GM12864 (cell line): ENCODE results near the gene PTOV1.

ENCODE experiments used
- DNase-seq: peaks from one replicate; pipeline ENCODE4 v3.0.0-alpha.2; 2011; ENCODE audit warnings: low read depth
- H3K4me3 ChIP-seq: 2 replicates; pipeline ENCODE4 v1.5.1; 2011; ENCODE audit warnings: mild to moderate bottlenecking, low read depth, low read length, control low read depth
- TF ChIP-seq, protein P1 (sequence below): IDR thresholded peaks from 2 replicates; pipeline ENCODE4 v1.5.1; 2011; ENCODE audit warnings: low read depth, mild to moderate bottlenecking, moderate library complexity, low read length, control low read depth, inconsistent platforms; ENCODE audit errors: missing control alignments

The PTOV1 gene

GRCh38 chr19:49844138-49845095, 6.5 kb upstream of the PTOV1 start:
- no peak overlapping the region for H3K4me3 ChIP-seq
- TF ChIP-seq, protein P1, sequence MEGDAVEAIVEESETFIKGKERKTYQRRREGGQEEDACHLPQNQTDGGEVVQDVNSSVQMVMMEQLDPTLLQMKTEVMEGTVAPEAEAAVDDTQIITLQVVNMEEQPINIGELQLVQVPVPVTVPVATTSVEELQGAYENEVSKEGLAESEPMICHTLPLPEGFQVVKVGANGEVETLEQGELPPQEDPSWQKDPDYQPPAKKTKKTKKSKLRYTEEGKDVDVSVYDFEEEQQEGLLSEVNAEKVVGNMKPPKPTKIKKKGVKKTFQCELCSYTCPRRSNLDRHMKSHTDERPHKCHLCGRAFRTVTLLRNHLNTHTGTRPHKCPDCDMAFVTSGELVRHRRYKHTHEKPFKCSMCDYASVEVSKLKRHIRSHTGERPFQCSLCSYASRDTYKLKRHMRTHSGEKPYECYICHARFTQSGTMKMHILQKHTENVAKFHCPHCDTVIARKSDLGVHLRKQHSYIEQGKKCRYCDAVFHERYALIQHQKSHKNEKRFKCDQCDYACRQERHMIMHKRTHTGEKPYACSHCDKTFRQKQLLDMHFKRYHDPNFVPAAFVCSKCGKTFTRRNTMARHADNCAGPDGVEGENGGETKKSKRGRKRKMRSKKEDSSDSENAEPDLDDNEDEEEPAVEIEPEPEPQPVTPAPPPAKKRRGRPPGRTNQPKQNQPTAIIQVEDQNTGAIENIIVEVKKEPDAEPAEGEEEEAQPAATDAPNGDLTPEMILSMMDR, result no peak
- DNase-seq, result no peak

- TF ChIP-seq, protein P1, result no peak
- H3K4me3 ChIP-seq, result no peak overlapping the region
- no peak for DNase-seq
These were observed 5.5 kb upstream of the PTOV1 start for GRCh38 chr19:49845414-49845813.

- H3K4me3 ChIP-seq, result no peak overlapping the region
- TF ChIP-seq, protein P1, result no peak
These were observed 4.6 kb upstream of the PTOV1 start for GRCh38 chr19:49846408-49846807.

GRCh38 chr19:49847731-49848696, 2.9 kb upstream of the PTOV1 start:
- H3K4me3 ChIP-seq, result no peak overlapping the region
- TF ChIP-seq, protein P1, result no peak
- DNase-seq, result no peak

More at GRCh38 chr19:49846408-49846807, 4.6 kb upstream of the PTOV1 start:
- DNase-seq, result no peak

DNA sequence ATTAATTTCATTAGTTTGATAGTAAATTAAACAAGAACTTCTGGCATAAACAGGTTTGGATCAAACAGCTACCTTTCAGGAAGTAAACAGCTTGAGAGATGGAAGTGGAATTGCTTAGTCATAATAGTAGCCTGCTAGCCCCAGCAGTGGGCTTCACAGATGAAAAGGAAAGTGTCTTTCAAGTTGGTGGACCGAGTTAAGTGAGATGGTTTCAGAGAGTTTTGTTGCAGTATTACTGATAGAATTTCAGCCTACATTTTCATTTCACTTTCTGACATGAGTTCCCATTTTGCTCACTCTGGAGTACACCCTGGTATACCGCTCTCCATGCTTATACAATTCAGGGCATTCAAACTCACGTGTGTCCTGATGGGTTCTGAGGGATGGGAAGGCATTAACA, 2.0 kb upstream of the PTOV1 start:
- no peak overlapping the region for H3K4me3 ChIP-seq
- TF ChIP-seq, protein P1, result no peak
- no peak for DNase-seq

DNA sequence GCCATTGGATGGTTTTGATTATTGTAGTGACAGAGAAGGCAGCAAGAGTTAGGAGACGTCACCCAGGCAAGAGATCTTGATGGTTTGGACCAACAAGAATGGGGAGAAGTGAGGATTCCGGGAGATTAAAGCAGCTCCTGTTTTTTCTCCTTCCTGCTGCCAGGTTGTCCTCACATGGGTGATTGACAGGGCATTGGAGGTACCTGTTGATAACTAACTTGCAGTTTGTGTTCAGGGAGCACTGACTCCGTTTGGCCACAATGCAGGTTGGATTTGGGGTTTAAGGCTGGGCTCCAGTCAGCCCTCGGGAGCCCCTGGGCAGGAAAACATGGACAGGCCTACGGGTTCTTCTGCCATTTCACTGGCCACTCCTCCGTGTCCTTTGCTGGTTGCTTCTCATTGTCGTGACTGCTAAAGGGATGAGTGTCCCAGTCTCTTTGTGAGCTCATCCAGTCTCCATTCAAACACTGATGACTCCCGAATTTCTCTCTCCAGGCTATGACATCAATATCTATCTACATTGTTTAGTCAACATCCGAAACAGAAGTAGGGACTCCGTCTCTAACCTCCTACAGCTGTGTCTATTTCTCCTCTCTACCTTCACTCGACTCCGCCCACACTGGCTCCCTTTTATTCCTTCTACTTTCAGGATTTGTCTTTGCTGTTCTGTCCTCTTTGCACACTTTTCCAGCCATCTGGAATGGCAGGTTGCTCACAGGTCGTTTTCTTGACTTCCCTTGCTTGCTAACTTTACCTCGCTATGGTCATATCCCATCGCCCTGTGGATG, 1.3 kb upstream of the PTOV1 start:
- DNase-seq, result no peak
- H3K4me3 ChIP-seq, result no peak overlapping the region
- TF ChIP-seq, protein P1, result no peak
